Sigmoid colon (tissue), 7 donors: ENCODE measurements around the gene WBP2. TPM values are rescaled to one million over a fixed set of nuclear protein-coding genes. Genes with fewer than 3 reads are reported as not detected.
A peak's percentile ranks its signal among the peaks of the same experiment; 100 is the strongest.
"Not testable (repeated sequence)": the region's sequence is repeated elsewhere in the genome, so short reads cannot be mapped to it uniquely, and the experiment has no call there.

Experiments used
- DNase-seq: peaks from one replicate; pipeline ENCODE4 v3.0.0-alpha.2; 2019
- H3K27ac ChIP-seq, 4 donors: fragments of 200-600 bp; sonication (generic); one replicate each; pipeline ENCODE4 v1.5.1; 2016 to 2019; ENCODE audit warnings: mild to moderate bottlenecking in 1 of 4
- H3K27me3 ChIP-seq, 3 donors: fragments of 200-600 bp; sonication (generic); one replicate each; pipeline ENCODE4 v1.5.1; 2019; ENCODE audit warnings: mild to moderate bottlenecking in 1 of 3
- H3K36me3 ChIP-seq, 4 donors: fragments of 200-600 bp; sonication (generic); one replicate each; pipeline ENCODE4 v1.5.1; 2016 to 2019
- H3K4me1 ChIP-seq, 4 donors: fragments of 200-600 bp; sonication (generic); one replicate each; pipeline ENCODE4 v1.5.1; 2017 to 2019
- H3K4me3 ChIP-seq, 4 donors: fragments of 200-600 bp; sonication (generic); one replicate each; pipeline ENCODE4 v1.5.1; 2017 to 2019; ENCODE audit warnings: mild to moderate bottlenecking in 2 of 4, moderate library complexity in 1 of 4
- H3K9me3 ChIP-seq, 4 donors: fragments of 200-600 bp in 3 of 4; sonication (generic) in 3 of 4; one replicate each; pipeline versions ENCODE4 v1.5.1 to v1.6.1; 2013 to 2019
- EP300 ChIP-seq, 4 donors: sonication (generic); formaldehyde crosslinking; IDR thresholded peaks; one replicate each; pipeline ENCODE4 v1.6.1; 2017; ENCODE audit warnings: antibody characterized with exemption in 4 of 4
- POLR2A ChIP-seq, 2 donors: fragments of 450-650 bp; IDR thresholded peaks; one replicate each; pipeline ENCODE4 v1.6.1; 2016; ENCODE audit warnings: antibody characterized with exemption in 2 of 2, mild to moderate bottlenecking in 2 of 2, moderate library complexity in 2 of 2
- POLR2AphosphoS5 ChIP-seq, 4 donors: sonication (generic); formaldehyde crosslinking; IDR thresholded peaks; one replicate each; pipeline ENCODE4 v1.6.1; 2017; ENCODE audit warnings: antibody characterized with exemption in 4 of 4
- WGBS, 2 donors: extraction: QIAGEN DNeasy Blood & Tissue Kit; methylation state at CpG; one replicate each; pipeline ENCODE4 v1.1.7; 2013; 5-methylcytosine and 5-hydroxymethylcytosine counted together
- intact Hi-C: fragments of 100-400 bp; cut with DNase I; formaldehyde crosslinking; loops from one replicate; pipeline ENCODE4 v1.15.1; 2023
- polyA plus RNA-seq, 3 donors: library from polyadenylated mRNA; stranded (reverse); fragments of 200-250 nt; gene quantifications; one replicate each; pipeline ENCODE4 v1.2.3, GENCODE V29; 2013
- total RNA-seq, 4 donors: library from RNA; depleted of rRNA; stranded (reverse); fragments of >200 nt; gene quantifications; one replicate each; pipeline ENCODE4 v1.1.0, GENCODE V29; 2016
- TF ChIP-seq, protein P1 (sequence below), 4 experiments: fragments of 450-650 bp in 3 of 4; fragments of 200-600 bp in 1 of 4; IDR thresholded peaks; one replicate each; pipeline ENCODE4 v1.5.1; 2016 to 2019; ENCODE audit warnings: antibody characterized with exemption in 4 of 4, mild to moderate bottlenecking in 3 of 4, moderate library complexity in 2 of 4
- donor health status: healthy with polysubstance abuse.
- donor health status: Bipolar disorder and iron deficiency.
- donor health status: healthy.

Gene WBP2
- total and polyA plus RNA-seq, 7 donors, result 44.2 to 110 (median 73.1) TPM

- intact Hi-C loops, result loop anchor here (5.0 kb wide), 1 partner anchor 92 kb away; the partner anchor contains the start of gene UNK
- Histone ChIP-seq H3K27ac (peak overlapping the region; percentile 95 to 98 (median 97)), H3K36me3 (peaks cover 0 to 19% (median 12%) of the 10 kb centered on the region in 4 donors), H3K9me3 (no peaks in the 10 kb centered on the region), H3K4me1 (peaks cover 5 to 77% (median 74%) of the 10 kb centered on the region in 4 donors), H3K4me3 (peak overlapping the region in 2 of 4 donors; percentile 62 to 92), H3K27me3 (no peaks in the 10 kb centered on the region)
- no peak for DNase-seq
- WGBS, 2 donors, result 92 to 93% methylated on average over 38 of the region's 38 CpGs
- TF ChIP-seq EP300 (IDR thresholded peaks at IDR 0.05) (no peak), POLR2A (IDR thresholded peaks at IDR 0.05) (no peak), POLR2AphosphoS5 (IDR thresholded peaks at IDR 0.05) (no peak)
- TF ChIP-seq, protein P1, sequence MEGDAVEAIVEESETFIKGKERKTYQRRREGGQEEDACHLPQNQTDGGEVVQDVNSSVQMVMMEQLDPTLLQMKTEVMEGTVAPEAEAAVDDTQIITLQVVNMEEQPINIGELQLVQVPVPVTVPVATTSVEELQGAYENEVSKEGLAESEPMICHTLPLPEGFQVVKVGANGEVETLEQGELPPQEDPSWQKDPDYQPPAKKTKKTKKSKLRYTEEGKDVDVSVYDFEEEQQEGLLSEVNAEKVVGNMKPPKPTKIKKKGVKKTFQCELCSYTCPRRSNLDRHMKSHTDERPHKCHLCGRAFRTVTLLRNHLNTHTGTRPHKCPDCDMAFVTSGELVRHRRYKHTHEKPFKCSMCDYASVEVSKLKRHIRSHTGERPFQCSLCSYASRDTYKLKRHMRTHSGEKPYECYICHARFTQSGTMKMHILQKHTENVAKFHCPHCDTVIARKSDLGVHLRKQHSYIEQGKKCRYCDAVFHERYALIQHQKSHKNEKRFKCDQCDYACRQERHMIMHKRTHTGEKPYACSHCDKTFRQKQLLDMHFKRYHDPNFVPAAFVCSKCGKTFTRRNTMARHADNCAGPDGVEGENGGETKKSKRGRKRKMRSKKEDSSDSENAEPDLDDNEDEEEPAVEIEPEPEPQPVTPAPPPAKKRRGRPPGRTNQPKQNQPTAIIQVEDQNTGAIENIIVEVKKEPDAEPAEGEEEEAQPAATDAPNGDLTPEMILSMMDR (IDR thresholded peaks at IDR 0.05), result no peak
These were observed 19.4 kb upstream of the WBP2 start for GRCh38 chr17:75874323-75875181.

- no peaks in the 10 kb centered on the region for H3K27me3 ChIP-seq
- 70 to 78% methylated on average over 11 of the region's 11 CpGs for WGBS, 2 donors
These were observed 18.6 kb upstream of the WBP2 start for GRCh38 chr17:75873587-75874322.

GRCh38 chr17:75872434-75873351 is 17.6 kb upstream of the WBP2 start:
- Histone ChIP-seq H3K9me3 (no peaks in the 10 kb centered on the region), H3K27ac (peak overlapping the region; percentile 95 to 98 (median 97)), H3K27me3 (no peaks in the 10 kb centered on the region), H3K4me3 (peak overlapping the region in 1 of 4 donors; percentile 0), H3K36me3 (peaks cover 0 to 19% (median 12%) of the 10 kb centered on the region in 4 donors), H3K4me1 (peaks cover 5 to 89% (median 82%) of the 10 kb centered on the region in 4 donors)
- intact Hi-C loops, result no loop called here
- DNase-seq, result peak; percentile 95
- WGBS, 2 donors, result 33 to 48% methylated on average over 13 of the region's 13 CpGs
- TF ChIP-seq EP300 (IDR thresholded peaks at IDR 0.05) (peak in 2 of 4 donors; percentile 39 to 54), POLR2AphosphoS5 (IDR thresholded peaks at IDR 0.05) (peak in 3 of 4 donors; percentile 74 to 78 (median 75)), POLR2A (IDR thresholded peaks at IDR 0.05) (peak in 1 of 2 donors; percentile 43)
- TF ChIP-seq, protein P1 (IDR thresholded peaks at IDR 0.05), result no peak

More at GRCh38 chr17:75873587-75874322, 18.6 kb upstream of the WBP2 start:
- Histone ChIP-seq H3K36me3 (peaks cover 0 to 19% (median 12%) of the 10 kb centered on the region in 4 donors), H3K9me3 (no peaks in the 10 kb centered on the region), H3K27ac (peak overlapping the region; percentile 95 to 98 (median 97)), H3K4me1 (peaks cover 5 to 81% (median 79%) of the 10 kb centered on the region in 4 donors), H3K4me3 (peak overlapping the region in 1 of 4 donors; percentile 9)
- TF ChIP-seq EP300 (IDR thresholded peaks at IDR 0.05), result no peak
- peak in 2 of 4 donors; percentile 17 to 31 for TF ChIP-seq POLR2AphosphoS5 (IDR thresholded peaks at IDR 0.05)
- intact Hi-C loops, result no loop called here
- DNase-seq, result no peak

- H3K36me3 ChIP-seq, result peaks cover 0 to 15% (median 12%) of the 10 kb centered on the region in 4 donors
- peak overlapping the region; percentile 95 to 98 (median 97) for H3K27ac ChIP-seq
- DNase-seq, H3K9me3 ChIP-seq, H3K27me3 ChIP-seq, intact Hi-C loops: not testable (repeated sequence)
- 78 to 82% methylated on average over 10 of the region's 10 CpGs for WGBS, 2 donors
- peaks cover 5 to 72% (median 64%) of the 10 kb centered on the region in 4 donors for H3K4me1 ChIP-seq
- H3K4me3 ChIP-seq, result peak overlapping the region in 3 of 4 donors; percentile 16 to 36 (median 31)
These were observed 15.1 kb upstream of the WBP2 start for GRCh38 chr17:75870228-75870627.
